Measurements from ENCODE around the gene GABRB3.
A peak's percentile ranks its signal among the peaks of the same experiment; 100 is the strongest.

Gene GABRB3

GRCh38 chr15:26772154-26773066 is at the start of gene GABRB3:
GABRB3 (minus strand) TSS chr15:26773066.
- Histone ChIP-seq H3K36me3 (ENCODE audit: low read depth) (no peaks in the 10 kb centered on the region), H3K4me3 (ENCODE audit: severe bottlenecking) (peak within 1 kb of the TSS; percentile 28), H3K27me3 (ENCODE audit: insufficient read depth, poor library complexity, severe bottlenecking) (peaks cover 64% of the 10 kb centered on the region), H3K27ac (ENCODE audit: poor library complexity, severe bottlenecking) (no peak within 1 kb of the TSS), H3K9me3 (ENCODE audit: severe bottlenecking) (peaks cover 5% of the 10 kb centered on the region), H3K4me1 (ENCODE audit: insufficient read depth, poor library complexity, severe bottlenecking) (no peaks in the 10 kb centered on the region)
- TF ChIP-seq CTCF (IDR thresholded peaks at IDR 0.05; ENCODE audit: poor library complexity, severe bottlenecking), result no peak
- ATAC-seq (ENCODE audit: low read depth), result peak; percentile 51; the same call in 2 of the 3 replicates
- no peak for DNase-seq (ENCODE audit: low spot score)

- Histone ChIP-seq H3K27ac (ENCODE audit: poor library complexity, severe bottlenecking) (no peak overlapping the region), H3K36me3 (ENCODE audit: low read depth) (no peaks in the 10 kb centered on the region), H3K9me3 (ENCODE audit: severe bottlenecking) (no peaks in the 10 kb centered on the region), H3K27me3 (ENCODE audit: insufficient read depth, poor library complexity, severe bottlenecking) (no peaks in the 10 kb centered on the region), H3K4me1 (ENCODE audit: insufficient read depth, poor library complexity, severe bottlenecking) (no peaks in the 10 kb centered on the region), H3K4me3 (ENCODE audit: severe bottlenecking) (no peak overlapping the region)
- ATAC-seq (ENCODE audit: low read depth) (no peak), DNase-seq (ENCODE audit: low spot score) (no peak)
- no peak for TF ChIP-seq CTCF (IDR thresholded peaks at IDR 0.05; ENCODE audit: poor library complexity, severe bottlenecking)
Observed at GRCh38 chr15:26807517-26808427, 34.9 kb upstream of the GABRB3 start.

- TF ChIP-seq CTCF (IDR thresholded peaks at IDR 0.05; ENCODE audit: poor library complexity, severe bottlenecking), result no peak
- no peak for DNase-seq (ENCODE audit: low spot score)
- no peaks in the 10 kb centered on the region for H3K9me3 ChIP-seq (ENCODE audit: severe bottlenecking)
- H3K27me3 ChIP-seq (ENCODE audit: insufficient read depth, poor library complexity, severe bottlenecking), result no peaks in the 10 kb centered on the region
- H3K4me3 ChIP-seq (ENCODE audit: severe bottlenecking), result no peak overlapping the region
- H3K4me1 ChIP-seq (ENCODE audit: insufficient read depth, poor library complexity, severe bottlenecking), result no peaks in the 10 kb centered on the region
- no peaks in the 10 kb centered on the region for H3K36me3 ChIP-seq (ENCODE audit: low read depth)
- no peak for ATAC-seq (ENCODE audit: low read depth)
- H3K27ac ChIP-seq (ENCODE audit: poor library complexity, severe bottlenecking), result no peak overlapping the region
Observed at GRCh38 chr15:26806574-26806973, 33.7 kb upstream of the GABRB3 start.

GRCh38 chr15:26806151-26806550 is 33.3 kb upstream of the GABRB3 start:
- Histone ChIP-seq H3K27me3 (ENCODE audit: insufficient read depth, poor library complexity, severe bottlenecking) (no peaks in the 10 kb centered on the region), H3K9me3 (ENCODE audit: severe bottlenecking) (no peaks in the 10 kb centered on the region), H3K4me1 (ENCODE audit: insufficient read depth, poor library complexity, severe bottlenecking) (no peaks in the 10 kb centered on the region), H3K36me3 (ENCODE audit: low read depth) (no peaks in the 10 kb centered on the region), H3K27ac (ENCODE audit: poor library complexity, severe bottlenecking) (no peak overlapping the region), H3K4me3 (ENCODE audit: severe bottlenecking) (no peak overlapping the region)
- TF ChIP-seq CTCF (IDR thresholded peaks at IDR 0.05; ENCODE audit: poor library complexity, severe bottlenecking), result no peak
- ATAC-seq (ENCODE audit: low read depth) (no peak), DNase-seq (ENCODE audit: low spot score) (no peak)

Measured in RWPE2 (cell line).